Hepatocyte (in vitro differentiated cells): ENCODE measurements around the gene PID1. TPM values are rescaled to one million over a fixed set of nuclear protein-coding genes. Genes with fewer than 3 reads are reported as not detected.
A peak's percentile ranks its signal among the peaks of the same experiment; 100 is the strongest.

Experiments used
- DNase-seq: peaks from one replicate; pipeline ENCODE4 v3.0.0-alpha.2; 2016; ENCODE audit warnings: low spot score
- H2AFZ ChIP-seq: fragments of 200-600 bp; sonication (generic); 2 replicates; pipeline ENCODE4 v1.6.0; 2016; ENCODE audit warnings: antibody characterized with exemption, mild to moderate bottlenecking
- H3K27ac ChIP-seq: fragments of 200-600 bp; sonication (generic); 2 replicates; pipeline ENCODE4 v1.5.1; 2016; ENCODE audit warnings: mild to moderate bottlenecking
- H3K27me3 ChIP-seq: fragments of 200-600 bp; sonication (generic); 2 replicates; pipeline ENCODE4 v1.6.1; 2016
- H3K36me3 ChIP-seq: fragments of 200-600 bp; sonication (generic); replicated peaks from 2 replicates; pipeline ENCODE4 v1.5.1; 2016; ENCODE audit warnings: low read depth; ENCODE audit not compliant: insufficient read depth
- H3K4me1 ChIP-seq: fragments of 200-600 bp; sonication (generic); 2 replicates; pipeline ENCODE4 v1.5.1; 2016; ENCODE audit warnings: mild to moderate bottlenecking, moderate library complexity; ENCODE audit not compliant: insufficient read depth
- H3K4me2 ChIP-seq: fragments of 200-600 bp; sonication (generic); 2 replicates; pipeline ENCODE4 v1.6.0; 2016
- H3K4me3 ChIP-seq: fragments of 200-600 bp; sonication (generic); 2 replicates; pipeline ENCODE4 v1.5.1; 2016; ENCODE audit warnings: mild to moderate bottlenecking
- H3K79me2 ChIP-seq: fragments of 200-600 bp; sonication (generic); 2 replicates; pipeline ENCODE4 v1.6.0; 2017; ENCODE audit warnings: mild to moderate bottlenecking
- H3K9me2 ChIP-seq: fragments of 200-600 bp; sonication (generic); replicated peaks from 2 replicates; pipeline ENCODE4 v1.6.0; 2017; ENCODE audit warnings: mild to moderate bottlenecking; ENCODE audit not compliant: insufficient read depth
- H3K9me3 ChIP-seq: fragments of 200-600 bp; sonication (generic); 2 replicates; pipeline ENCODE4 v1.5.1; 2016; ENCODE audit warnings: low read depth, mild to moderate bottlenecking
- H4K20me1 ChIP-seq: fragments of 200-600 bp; sonication (generic); 2 replicates; pipeline ENCODE4 v1.6.0; 2016; ENCODE audit warnings: mild to moderate bottlenecking; ENCODE audit not compliant: insufficient read depth, poor library complexity, severe bottlenecking
- CTCF ChIP-seq: fragments of 200-600 bp; sonication (generic); IDR thresholded peaks from 2 replicates; pipeline ENCODE4 v1.5.1; 2016; ENCODE audit warnings: antibody characterized with exemption, mild to moderate bottlenecking; ENCODE audit not compliant: poor library complexity
- EZH2 ChIP-seq: fragments of 200-600 bp; sonication (generic); IDR thresholded peaks from 2 replicates; pipeline ENCODE4 v1.6.1; 2016; ENCODE audit warnings: antibody characterized with exemption, mild to moderate bottlenecking, borderline replicate concordance
- EZH2phosphoT487 ChIP-seq: fragments of 200-600 bp; sonication (generic); IDR thresholded peaks from one replicate; pipeline ENCODE4 v1.6.1; 2018; ENCODE audit warnings: antibody characterized with exemption, mild to moderate bottlenecking, low read depth, moderate library complexity; ENCODE audit not compliant: unreplicated experiment, severe bottlenecking
- WGBS: methylation state at CpG from one replicate; pipeline ENCODE4 v1.1.6; 2016; ENCODE audit warnings: low lambda C conversion rate; ENCODE audit errors: missing lambda C conversion rate; 5-methylcytosine and 5-hydroxymethylcytosine counted together
- polyA plus RNA-seq: library from polyadenylated mRNA; unstranded; fragments of >200 nt; fragmentation: Nextera tagmentation; extraction: Ambion mirVana; gene quantifications from 2 replicates; pipeline ENCODE4 v1.2.1, GENCODE V29; 2016
- total RNA-seq: library from RNA; depleted of rRNA; stranded (reverse); fragments of >200 nt; gene quantifications from 2 replicates; pipeline ENCODE4 v1.2.3, GENCODE V29; 2014

Gene PID1, protein sequence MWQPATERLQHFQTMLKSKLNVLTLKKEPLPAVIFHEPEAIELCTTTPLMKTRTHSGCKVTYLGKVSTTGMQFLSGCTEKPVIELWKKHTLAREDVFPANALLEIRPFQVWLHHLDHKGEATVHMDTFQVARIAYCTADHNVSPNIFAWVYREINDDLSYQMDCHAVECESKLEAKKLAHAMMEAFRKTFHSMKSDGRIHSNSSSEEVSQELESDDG
- total RNA-seq, result 26.7 and 27.8 TPM in 2 replicates
- polyA plus RNA-seq, result 24.6 and 31.1 TPM in 2 replicates

GRCh38 chr2:229270551-229271410 is at the start of gene PID1:
Gene PID1 (minus strand): TSS chr2:229271287. CDS start chr2:229271043, 244 bp downstream.
- H3K27ac ChIP-seq, result peak within 1 kb of the TSS; percentile 34
- H4K20me1 ChIP-seq, result no peaks in the 10 kb centered on the region
- H3K4me2 ChIP-seq, result peak within 1 kb of the TSS; percentile 93
- DNase-seq, result peak; percentile 86
- H3K4me1 ChIP-seq, result peaks cover 19% of the 10 kb centered on the region
- no peak for TF ChIP-seq EZH2
- TF ChIP-seq EZH2phosphoT487, result no peak
- TF ChIP-seq CTCF, result no peak
- H3K79me2 ChIP-seq, result peaks cover 46% of the 10 kb centered on the region
- peak within 1 kb of the TSS; percentile 93 for H2AFZ ChIP-seq
- peak within 1 kb of the TSS; percentile 100 for H3K4me3 ChIP-seq
- H3K9me3 ChIP-seq, result no peaks in the 10 kb centered on the region
- WGBS, result 9% methylated on average over 23 of the region's 68 CpGs
- H3K36me3 ChIP-seq, result no peaks in the 10 kb centered on the region
- H3K9me2 ChIP-seq, result no peaks in the 10 kb centered on the region
- no peaks in the 10 kb centered on the region for H3K27me3 ChIP-seq

DNA sequence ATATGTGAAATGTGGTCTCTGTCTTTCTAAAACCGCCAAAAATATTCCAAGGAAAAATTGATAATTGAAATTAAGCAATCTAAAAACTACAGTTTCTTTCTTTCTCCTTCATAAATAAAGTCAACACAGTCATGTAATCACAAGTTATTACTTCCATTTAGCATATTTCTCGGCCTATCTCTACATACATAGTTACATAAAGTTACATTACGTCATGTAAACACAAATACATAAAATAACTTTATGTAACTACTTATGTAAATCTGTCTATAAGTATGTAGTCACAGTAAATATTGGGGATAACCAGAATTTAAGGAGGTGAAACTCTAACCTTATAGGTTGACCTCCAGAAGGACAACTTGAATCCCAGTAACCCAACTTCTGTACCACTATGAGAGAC is 48.5 kb upstream of the PID1 start:
- no peaks in the 10 kb centered on the region for H3K9me2 ChIP-seq
- no peak overlapping the region for H3K27ac ChIP-seq
- no peaks in the 10 kb centered on the region for H3K36me3 ChIP-seq
- no peak overlapping the region for H2AFZ ChIP-seq
- no peak overlapping the region for H3K4me3 ChIP-seq
- DNase-seq, result no peak
- H3K4me1 ChIP-seq, result no peaks in the 10 kb centered on the region
- WGBS, result 86% methylated on average over 3 of the region's 3 CpGs
- no peak for TF ChIP-seq EZH2phosphoT487
- no peak for TF ChIP-seq EZH2
- no peak for TF ChIP-seq CTCF
- H3K27me3 ChIP-seq, result no peaks in the 10 kb centered on the region
- no peaks in the 10 kb centered on the region for H4K20me1 ChIP-seq
- no peaks in the 10 kb centered on the region for H3K9me3 ChIP-seq
- no peak overlapping the region for H3K4me2 ChIP-seq
- no peaks in the 10 kb centered on the region for H3K79me2 ChIP-seq

DNA sequence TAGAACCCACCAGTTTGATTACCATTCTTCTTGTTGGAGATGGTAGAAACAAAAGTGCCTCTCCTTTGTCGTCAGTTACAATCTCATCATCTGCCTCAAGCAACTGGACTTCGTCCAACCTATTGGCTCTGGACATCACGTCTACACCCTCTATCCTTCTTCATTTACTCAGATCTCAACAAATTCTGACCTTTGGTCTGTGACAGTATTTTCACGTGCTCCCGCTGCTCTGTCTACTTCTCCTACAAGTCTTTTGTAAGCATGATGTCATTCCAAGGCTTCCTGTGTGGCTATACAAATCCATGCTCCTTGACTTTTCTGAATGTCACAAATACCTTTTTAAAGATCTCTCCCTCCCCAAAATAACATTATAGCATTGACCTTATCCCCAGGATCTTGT is 43.0 kb upstream of the PID1 start:
- no peaks in the 10 kb centered on the region for H3K79me2 ChIP-seq
- no peak for DNase-seq
- no peaks in the 10 kb centered on the region for H3K9me3 ChIP-seq
- no peaks in the 10 kb centered on the region for H4K20me1 ChIP-seq
- H3K4me3 ChIP-seq, result no peak overlapping the region
- H3K9me2 ChIP-seq, result no peaks in the 10 kb centered on the region
- TF ChIP-seq EZH2phosphoT487 (no peak), EZH2 (no peak)
- no peak overlapping the region for H2AFZ ChIP-seq
- H3K4me1 ChIP-seq, result no peaks in the 10 kb centered on the region
- H3K36me3 ChIP-seq, result no peaks in the 10 kb centered on the region
- no peak overlapping the region for H3K27ac ChIP-seq
- no peaks in the 10 kb centered on the region for H3K27me3 ChIP-seq
- H3K4me2 ChIP-seq, result no peak overlapping the region
- WGBS, result 91% methylated on average over 5 of the region's 5 CpGs

DNA sequence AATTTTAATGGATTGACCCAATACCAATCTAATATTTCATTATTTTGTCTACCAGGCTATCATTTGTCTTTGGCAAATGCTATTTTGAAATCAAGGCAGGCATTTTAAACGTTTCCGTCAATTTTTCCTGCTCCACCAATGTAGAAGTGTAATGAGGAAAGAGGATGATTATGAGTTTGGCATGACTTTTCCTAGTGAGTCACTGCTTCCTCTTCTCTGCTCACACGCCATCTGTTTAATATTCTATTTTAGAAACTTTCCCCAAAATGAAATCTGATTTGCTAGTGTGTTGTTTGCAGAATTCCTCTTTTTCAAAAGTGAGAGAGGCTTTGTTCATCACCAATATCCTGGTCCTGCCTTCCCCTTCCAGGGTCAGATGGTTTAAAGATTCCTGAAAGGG is 42.5 kb upstream of the PID1 start:
- H3K4me3 ChIP-seq, result no peak overlapping the region
- no peaks in the 10 kb centered on the region for H3K9me3 ChIP-seq
- H3K36me3 ChIP-seq, result no peaks in the 10 kb centered on the region
- H3K79me2 ChIP-seq, result no peaks in the 10 kb centered on the region
- H2AFZ ChIP-seq, result no peak overlapping the region
- H3K27me3 ChIP-seq, result no peaks in the 10 kb centered on the region
- TF ChIP-seq CTCF (no peak), EZH2phosphoT487 (no peak), EZH2 (no peak)
- DNase-seq, result no peak
- WGBS, result 80% methylated on average over 3 of the region's 3 CpGs
- H3K27ac ChIP-seq, result no peak overlapping the region
- H3K4me1 ChIP-seq, result no peaks in the 10 kb centered on the region
- no peaks in the 10 kb centered on the region for H3K9me2 ChIP-seq
- no peak overlapping the region for H3K4me2 ChIP-seq
- H4K20me1 ChIP-seq, result no peaks in the 10 kb centered on the region
